ENCODE data around the gene TARM1. TPM values are rescaled to one million over a fixed set of nuclear protein-coding genes. Genes with fewer than 3 reads are reported as not detected.

The TARM1 gene
- total and polyA plus RNA-seq, 2 of the 8 experiments (the other 6 are each of a cell fraction or from before 2014, with no cell fraction given) = not detected

- Histone ChIP-seq H2AFZ (ENCODE audit: low read length) (no peak overlapping the region), H2BK120ac (replicated peaks; ENCODE audit: low read depth, low read length) (no peak overlapping the region), H3K4me2 (ENCODE audit: insufficient read depth in 1 of 2, low read depth in 2 of 2, low read length in 2 of 2) (no peak overlapping the region), H4K8ac (ENCODE audit: extremely low read depth, insufficient read depth, low read length) (no peak overlapping the region), H4K5ac (ENCODE audit: insufficient read length, low read depth, low read length) (no peak overlapping the region), H4K91ac (replicated peaks; ENCODE audit: insufficient read length, low read length) (no peak overlapping the region), H3K56ac (replicated peaks; ENCODE audit: insufficient read length, low read depth, low read length) (no peak overlapping the region), H3K9me3 (ENCODE audit: insufficient read depth in 2 of 2, low read depth in 1 of 2, low read length in 1 of 2) (no peaks in the 10 kb centered on the region), H3K14ac (ENCODE audit: insufficient read length) (no peak overlapping the region), H2BK15ac (ENCODE audit: low read length) (peak overlapping the region; percentile 21; the same call in 1 of the 2 replicates), H3K79me2 (ENCODE audit: control insufficient read depth in 1 of 2, insufficient read depth in 2 of 2, low read length in 2 of 2) (no peaks in the 10 kb centered on the region), H3K18ac (ENCODE audit: extremely low read depth, low read length) (no peak overlapping the region), H3K9ac (replicated peaks in 1 of 4; ENCODE audit: extremely low read depth in 1 of 4, low read depth in 3 of 4, low read length in 3 of 4) (no peak overlapping the region), H3K4ac (replicated peaks; ENCODE audit: insufficient read length, low read depth, low read length) (no peak overlapping the region), H2BK12ac (ENCODE audit: low read depth, low read length) (peak overlapping the region; percentile 11; the same call in 1 of the 2 replicates), H3K23me2 (ENCODE audit: low read depth, low read length) (no peaks in the 10 kb centered on the region), H3K4me3 (ENCODE audit: extremely low read depth in 1 of 4, insufficient read depth in 2 of 4, low read depth in 3 of 4, low read length in 4 of 4) (no peak overlapping the region), H2AK5ac (ENCODE audit: low read depth, low read length) (no peak overlapping the region), H4K20me1 (replicated peaks in 1 of 2; ENCODE audit: control insufficient read depth in 1 of 2, insufficient read depth in 2 of 2, low read length in 2 of 2) (no peaks in the 10 kb centered on the region), H3K23ac (ENCODE audit: insufficient read length) (no peak overlapping the region), H3K4me1 (replicated peaks in 1 of 4; ENCODE audit: control insufficient read depth in 3 of 4, insufficient read depth in 4 of 4, low read length in 3 of 4) (peaks cover 0 to 6% (median 3%) of the 10 kb centered on the region in 4 experiments; a peak in 4 of 7 replicates), H2BK20ac (ENCODE audit: low read length) (no peak overlapping the region), H3K79me1 (ENCODE audit: low read depth, low read length) (no peaks in the 10 kb centered on the region), H2BK5ac (ENCODE audit: low read depth, low read length) (no peak overlapping the region), H3K27ac (ENCODE audit: low read depth, low read length) (no peak overlapping the region), H3K36me3 (ENCODE audit: control insufficient read depth in 2 of 4, insufficient read depth in 4 of 4, low read length in 3 of 4) (no peaks in the 10 kb centered on the region; a peak in 1 of 8 replicates), H3K27me3 (replicated peaks in 1 of 4; ENCODE audit: control insufficient read depth in 3 of 4, extremely low read depth in 1 of 4, insufficient read depth in 3 of 4, low read length in 3 of 4) (peaks cover 0 to 2% (median 0%) of the 10 kb centered on the region in 4 experiments; a peak in 1 of 7 replicates)
- DNase-seq (ENCODE audit: low read depth in 1 of 2, low spot score in 2 of 2) = no peak
- no peak for FAIRE-seq
- ChIA-PET CTCF (ENCODE audit: partially characterized antibody) (interaction anchor here (0.7 to 6.1 kb wide), 32 partner anchors 10 to 238 kb away, joined by 3 to 42 read pairs (median 8); partner anchors contain the start of gene CACNG6), POLR2A (ENCODE audit: partially characterized antibody) (interaction anchor here (1.6 to 3.0 kb wide), 5 partner anchors 10 to 157 kb away, joined by 3 to 17 read pairs (median 4); partner anchors contain the start of genes CACNG6 and MYADM)
- WGBS, 2 experiments (ENCODE audit: extremely low coverage in 1 of 2, insufficient coverage in 1 of 2, insufficient read length in 1 of 2, insufficient replicate concordance in 2 of 2, low coverage in 1 of 2, low lambda C conversion rate in 2 of 2, missing lambda C conversion rate in 1 of 2) = 96% methylated on average over 9 of the region's 9 CpGs; no CpG with 5 or more reads in 1 of the 2 experiments
- TF ChIP-seq MAX (IDR thresholded peaks at IDR 0.05) (no peak), NANOG (IDR thresholded peaks at IDR 0.05; ENCODE audit: insufficient read depth, low read depth, low read length, poor library complexity, severe bottlenecking) (no peak), EP300 (IDR thresholded peaks at IDR 0.05; ENCODE audit: borderline replicate concordance in 1 of 2, low read depth in 2 of 2, low read length in 2 of 2) (no peak), GTF2F1 (IDR thresholded peaks at IDR 0.05; ENCODE audit: borderline replicate concordance, low read depth, low read length) (no peak), JUN (IDR thresholded peaks at IDR 0.05; ENCODE audit: low read depth, low read length) (no peak), TAF1 (IDR thresholded peaks at IDR 0.05; ENCODE audit: low read depth, low read length) (no peak), ASH2L (IDR thresholded peaks at IDR 0.05; ENCODE audit: low read length) (no peak), POLR2AphosphoS5 (IDR thresholded peaks at IDR 0.05; ENCODE audit: low read depth, low read length) (no peak), CEBPB (IDR thresholded peaks at IDR 0.05; ENCODE audit: low read depth, low read length) (no peak), MAFK (IDR thresholded peaks at IDR 0.05; ENCODE audit: low read depth, low read length) (no peak), ZNF274 (IDR thresholded peaks at IDR 0.05; ENCODE audit: borderline replicate concordance, extremely low read depth, low read length) (no peak), CHD2 (IDR thresholded peaks at IDR 0.05; ENCODE audit: low read length) (no peak), RXRA (IDR thresholded peaks at IDR 0.05; ENCODE audit: insufficient read depth, low read depth, low read length) (no peak), SUZ12 (IDR thresholded peaks at IDR 0.05; ENCODE audit: low read length) (no peak)
These were observed 56.5 kb downstream of the TARM1 start for GRCh38 chr19:54024660-54025059.
